Heart right ventricle (tissue), 16 donors: ENCODE measurements around the gene HHIPL1. TPM values are rescaled to one million over a fixed set of nuclear protein-coding genes. Genes with fewer than 3 reads are reported as not detected.

Experiments
- ATAC-seq, 8 donors: fragments of 200-7000 bp; cut with Tn5 transposase; one replicate each; pipeline ENCODE4 v1.9.1; 2020; ENCODE audit warnings: mild to moderate bottlenecking in 8 of 8, moderate library complexity in 8 of 8, moderate number of reproducible peaks in 1 of 8
- DNase-seq, 2 donors: peaks; one replicate each; pipeline ENCODE4 v3.0.0-alpha.2; 2020
- H3K27ac ChIP-seq, 10 donors: fragments of 200-600 bp; sonication (generic) in 2 of 10; one replicate each; pipeline versions ENCODE4 v1.5.0 to v1.8.0; 2020 to 2022; ENCODE audit warnings: mild to moderate bottlenecking in 3 of 10
- H3K27me3 ChIP-seq, 7 donors: fragments of 200-600 bp; one replicate each; pipeline ENCODE4 v1.8.0; 2021 to 2022; ENCODE audit warnings: mild to moderate bottlenecking in 2 of 7
- H3K36me3 ChIP-seq, 9 donors: fragments of 200-600 bp; sonication (generic) in 1 of 9; one replicate each; pipeline versions ENCODE4 v1.5.0 to v1.8.0; 2020 to 2022; ENCODE audit warnings: mild to moderate bottlenecking in 2 of 9
- H3K4me1 ChIP-seq, 9 donors: fragments of 200-600 bp; sonication (generic) in 1 of 9; one replicate each; pipeline versions ENCODE4 v1.5.0 to v1.8.0; 2020 to 2022; ENCODE audit warnings: mild to moderate bottlenecking in 4 of 9
- H3K4me3 ChIP-seq, 10 donors: fragments of 200-600 bp; sonication (generic) in 2 of 10; one replicate each; pipeline versions ENCODE4 v1.5.0 to v1.8.0; 2020 to 2022; ENCODE audit warnings: mild to moderate bottlenecking in 7 of 10, moderate library complexity in 2 of 10
- H3K9me3 ChIP-seq, 11 donors: fragments of 200-600 bp in 10 of 11; sonication (generic) in 2 of 11; one replicate each; pipeline versions ENCODE4 v1.5.0 to v1.8.0; 2013 to 2022; ENCODE audit warnings: mild to moderate bottlenecking in 2 of 11, control low read depth in 1 of 11, moderate library complexity in 1 of 11
- CTCF ChIP-seq, 9 donors: fragments of 200-600 bp; sonication (generic) in 2 of 9; IDR thresholded peaks; one replicate each; pipeline versions ENCODE4 v1.5.0 to v1.8.0; 2021 to 2022; ENCODE audit warnings: antibody characterized with exemption in 9 of 9, mild to moderate bottlenecking in 5 of 9, moderate library complexity in 1 of 9
- WGBS, 2 donors: extraction: QIAGEN DNeasy Blood & Tissue Kit; methylation state at CpG; one replicate each; pipeline ENCODE4 v1.1.7; 2013; ENCODE audit warnings: inconsistent platforms in 1 of 2; 5-methylcytosine and 5-hydroxymethylcytosine counted together
- intact Hi-C, 10 donors: fragments of 100-400 bp; cut with DNase I; formaldehyde crosslinking; loops; one replicate each; pipeline versions ENCODE4 v1.11.1 to v1.14.2; 2022
- polyA plus RNA-seq, 2 donors: library from polyadenylated mRNA; stranded (reverse); fragments of 200-250 nt; gene quantifications; one replicate each; pipeline ENCODE4 v1.2.3, GENCODE V29; 2013
- total RNA-seq, 10 donors: library from RNA; stranded (reverse); fragmentation: NEBNext Ultra II Directional in 3 of 10; extraction: Animal tissue kit (Norgen Biotek cat#: 25700) in 3 of 10; gene quantifications; one replicate each; pipeline versions ENCODE4 v1.2.1 to v1.2.4, GENCODE V29; 2021 to 2023
- donor health status: Arrhythmogenic right ventricular cardiomyopathy.
- donor health status: ischemic (EF 13 %, LVEDD 7.1; RV severe dilation, severe dysfunction).
- donor health status: healthy with polysubstance abuse.
- donor health status: DM: no; HTN: yes; CAD: no.
- donor health status: DM: no; HTN: no; CAD: no.
- donor health status: ischemic (EF 25% LVEDD 6.9; RV normal size, moderate dysfunction).
- donor health status: ischemic (EF 25% LVEDD 5.7; RV mildly dilated, moderate dysfunction).
- donor health status: healthy.
- donor health status: DM: yes; HTN: yes; CAD: no.
- donor health status: Ischemic cardiomyopathy.
- donor health status: ischemic (EF 35%, LVEDD 5.7; RV mildly dilated, moderate dysfunction).
- donor health status: nonischemic (EF 11% LVEDD 7.7; RV severe dilation, severe dysfunction).
- donor health status: DM: yes; HTN: yes; CAD: no.
- donor health status: PGD.
- donor health status: ischemic (EF 29% LVEDD 5.4; RV normal size, mild dysfunction).
- donor health status: nonischemic (EF 23%, LVEDD 6.1; RV moderate dilation, normal function).

The HHIPL1 gene
- total and polyA plus RNA-seq, 12 donors, result 0.55 to 2.2 (median 1.2) TPM

GRCh38 chr14:99684410-99684934 lies 39.5 kb downstream of the HHIPL1 start:
- Histone ChIP-seq H3K36me3 (no peaks in the 10 kb centered on the region), H3K4me3 (peak overlapping the region; percentile 51 to 76 (median 72)), H3K4me1 (peaks cover 9 to 25% (median 15%) of the 10 kb centered on the region in 9 donors), H3K27ac (peak overlapping the region in 9 of 10 donors; percentile 64 to 81 (median 72)), H3K27me3 (peaks cover 0 to 27% (median 0%) of the 10 kb centered on the region in 7 donors), H3K9me3 (no peaks in the 10 kb centered on the region)
- ATAC-seq (no peak), DNase-seq (no peak)
- peak in 1 of 9 donors; percentile 8 for TF ChIP-seq CTCF (IDR thresholded peaks at IDR 0.05)
- intact Hi-C loops, result loop anchor here in 7 of 10 donors (2.0 to 5.0 kb wide), 4 partner anchors 43 to 203 kb away; partner anchors contain the start of gene EML1 (in 2 of the 7)
- 5 to 6% methylated on average over 34 to 45 of the region's 45 CpGs for WGBS, 2 donors

- no peak for TF ChIP-seq CTCF (IDR thresholded peaks at IDR 0.05)
- Histone ChIP-seq H3K27ac (no peak overlapping the region), H3K36me3 (no peaks in the 10 kb centered on the region), H3K9me3 (no peaks in the 10 kb centered on the region), H3K4me1 (peaks cover 9 to 25% (median 15%) of the 10 kb centered on the region in 9 donors), H3K4me3 (no peak overlapping the region), H3K27me3 (peaks cover 0 to 33% (median 0%) of the 10 kb centered on the region in 7 donors)
- 50 to 64% methylated on average over 10 to 11 of the region's 11 CpGs for WGBS, 2 donors
- intact Hi-C loops, result loop anchor here in 2 of 10 donors (2.0 to 5.0 kb wide), 2 partner anchors 107 to 202 kb away; partner anchors contain the start of gene EML1 (in 1 of the 2)
- DNase-seq, result no peak
- ATAC-seq, result no peak
Observed at GRCh38 chr14:99685151-99685591, 40.2 kb downstream of the HHIPL1 start.

GRCh38 chr14:99685596-99685995 lies 40.7 kb downstream of the HHIPL1 start:
- no peaks in the 10 kb centered on the region for H3K9me3 ChIP-seq
- no peak for ATAC-seq
- no peak for DNase-seq
- no peak for TF ChIP-seq CTCF (IDR thresholded peaks at IDR 0.05)
- whole genome bisulfite sequencing, 2 donors, result 50 to 61% methylated on average over 1 of the region's 1 CpG
- H3K4me3 ChIP-seq, result no peak overlapping the region
- H3K4me1 ChIP-seq, result peaks cover 9 to 25% (median 15%) of the 10 kb centered on the region in 9 donors
- no peak overlapping the region for H3K27ac ChIP-seq
- no peaks in the 10 kb centered on the region for H3K36me3 ChIP-seq
- peaks cover 0 to 37% (median 0%) of the 10 kb centered on the region in 7 donors for H3K27me3 ChIP-seq
- intact Hi-C loops, result loop anchor here in 2 of 10 donors (2.0 to 5.0 kb wide), 2 partner anchors 107 to 201 kb away; partner anchors contain the start of gene EML1 (in 1 of the 2)

- H3K27ac ChIP-seq, result no peak overlapping the region
- H3K27me3 ChIP-seq, result peaks cover 0 to 37% (median 0%) of the 10 kb centered on the region in 7 donors
- DNase-seq (no peak), ATAC-seq (no peak)
- no peaks in the 10 kb centered on the region for H3K36me3 ChIP-seq
- no peak overlapping the region for H3K4me3 ChIP-seq
- 86 to 87% methylated on average over 8 of the region's 8 CpGs for WGBS, 2 donors
- TF ChIP-seq CTCF (IDR thresholded peaks at IDR 0.05), result no peak
- intact Hi-C loops, result loop anchor here in 1 of 10 donors (5.0 kb wide), 1 partner anchor 106 kb away; the partner anchor contains the start of gene EML1
- H3K4me1 ChIP-seq, result peaks cover 9 to 25% (median 15%) of the 10 kb centered on the region in 9 donors
- H3K9me3 ChIP-seq, result no peaks in the 10 kb centered on the region
Observed at GRCh38 chr14:99686557-99687283, 41.8 kb downstream of the HHIPL1 start.
